GM12874 (cell line): ENCODE results near the gene MAPK10.

ENCODE experiments used
- TF ChIP-seq, protein P1 (sequence below): IDR thresholded peaks from 2 replicates; pipeline ENCODE4 v1.5.1; 2011; ENCODE audit warnings: low read depth, mild to moderate bottlenecking, control low read depth, low read length, moderate library complexity; ENCODE audit not compliant: insufficient read depth

Gene MAPK10

GRCh38 chr4:86203176-86203575 is 156.7 kb downstream of the MAPK10 start:
- TF ChIP-seq, protein P1, sequence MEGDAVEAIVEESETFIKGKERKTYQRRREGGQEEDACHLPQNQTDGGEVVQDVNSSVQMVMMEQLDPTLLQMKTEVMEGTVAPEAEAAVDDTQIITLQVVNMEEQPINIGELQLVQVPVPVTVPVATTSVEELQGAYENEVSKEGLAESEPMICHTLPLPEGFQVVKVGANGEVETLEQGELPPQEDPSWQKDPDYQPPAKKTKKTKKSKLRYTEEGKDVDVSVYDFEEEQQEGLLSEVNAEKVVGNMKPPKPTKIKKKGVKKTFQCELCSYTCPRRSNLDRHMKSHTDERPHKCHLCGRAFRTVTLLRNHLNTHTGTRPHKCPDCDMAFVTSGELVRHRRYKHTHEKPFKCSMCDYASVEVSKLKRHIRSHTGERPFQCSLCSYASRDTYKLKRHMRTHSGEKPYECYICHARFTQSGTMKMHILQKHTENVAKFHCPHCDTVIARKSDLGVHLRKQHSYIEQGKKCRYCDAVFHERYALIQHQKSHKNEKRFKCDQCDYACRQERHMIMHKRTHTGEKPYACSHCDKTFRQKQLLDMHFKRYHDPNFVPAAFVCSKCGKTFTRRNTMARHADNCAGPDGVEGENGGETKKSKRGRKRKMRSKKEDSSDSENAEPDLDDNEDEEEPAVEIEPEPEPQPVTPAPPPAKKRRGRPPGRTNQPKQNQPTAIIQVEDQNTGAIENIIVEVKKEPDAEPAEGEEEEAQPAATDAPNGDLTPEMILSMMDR: no peak

GRCh38 chr4:86185659-86186058 is 174.2 kb downstream of the MAPK10 start:
- TF ChIP-seq, protein P1: no peak

- TF ChIP-seq, protein P1: no peak
Measured at GRCh38 chr4:86184901-86185285, 175.0 kb downstream of the MAPK10 start.

DNA sequence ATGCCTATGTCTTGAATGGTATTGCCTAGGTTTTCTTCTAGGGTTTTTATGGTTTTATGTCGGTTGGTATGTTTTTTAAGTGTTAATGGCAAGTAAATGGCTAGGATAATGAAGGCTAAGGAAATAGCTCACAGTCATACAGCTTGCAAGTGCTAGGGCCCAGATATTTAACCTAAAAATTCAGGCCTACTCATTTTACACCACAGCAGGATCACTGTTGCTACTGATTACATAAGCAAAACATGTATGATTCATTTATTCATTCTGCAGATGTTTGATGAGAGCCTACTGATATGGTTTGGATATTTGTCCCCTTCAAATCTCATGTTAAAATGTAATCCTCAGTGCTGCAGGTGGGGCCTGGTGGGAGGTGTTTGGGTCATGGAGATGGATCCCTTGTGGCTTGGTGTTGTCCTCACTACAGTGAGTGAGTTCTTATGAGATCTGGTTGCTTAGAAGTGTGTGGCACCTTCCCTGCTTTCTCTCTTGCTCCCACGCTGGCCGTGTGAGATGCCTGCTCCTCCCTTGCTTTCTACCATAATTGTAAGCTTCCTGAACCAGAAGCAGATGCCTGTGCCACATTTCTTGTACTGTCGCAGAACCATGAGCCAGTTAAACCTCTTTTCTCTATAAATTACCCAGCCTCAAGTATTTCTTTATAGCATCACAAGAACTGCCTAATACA is 175.5 kb downstream of the MAPK10 start:
- TF ChIP-seq, protein P1: no peak

GRCh38 chr4:86181585-86181984 is 178.3 kb downstream of the MAPK10 start:
- TF ChIP-seq, protein P1: no peak

- TF ChIP-seq, protein P1: no peak
Measured at GRCh38 chr4:86178211-86178610, 181.6 kb downstream of the MAPK10 start.

- TF ChIP-seq, protein P1: no peak
Measured at GRCh38 chr4:86174506-86174905, 185.3 kb downstream of the MAPK10 start.
